Left cardiac atrium (tissue), 4 donors: Measurements from ENCODE around the gene OR9G4. TPM values are rescaled to one million over a fixed set of nuclear protein-coding genes. Genes with fewer than 3 reads are reported as not detected.

Experiments used
- ATAC-seq, 2 donors: fragments of 200-7000 bp; cut with Tn5 transposase; one replicate each; pipeline ENCODE4 v1.9.1; 2020; ENCODE audit warnings: mild to moderate bottlenecking in 2 of 2, moderate library complexity in 2 of 2
- DNase-seq: peaks from one replicate; pipeline ENCODE4 v3.0.0-alpha.2; 2020
- intact Hi-C, 2 donors: fragments of 100-400 bp; cut with DNase I; formaldehyde crosslinking; loops; one replicate each; pipeline versions ENCODE4 v1.14.1 to v1.15.1; 2022 to 2023
- long read RNA-seq: library from polyadenylated mRNA; unstranded; transcript quantifications from one replicate; pipeline ENCODE4 v2.0.0, GENCODE V29; 2021
- total RNA-seq, 2 donors: library from RNA; stranded (reverse); fragmentation: NEBNext Ultra II Directional; extraction: Animal tissue kit (Norgen Biotek cat#: 25700); gene quantifications; one replicate each; pipeline ENCODE4 v1.2.1, GENCODE V29; 2021
- donor health status: DM: no; HTN: yes; CAD: no.
- donor health status: DM: no; HTN: yes; CAD: no; lungs with severe emphysema.
- donor health status: DM: yes; HTN: yes; CAD: no.
- donor health status: Dilated cardiomyopathy.

The OR9G4 gene
- not detected for total RNA-seq
- long read RNA-seq: 0 reads

- DNase-seq (no peak), ATAC-seq (no peak)
- intact Hi-C loops: no loop called here
Measured at GRCh38 chr11:56748597-56748996, at the start of gene OR9G4. Gene OR9G4, minus strand, starts transcription at chr11:56748697. Its CDS starts 4,931 bp downstream, at chr11:56743766.

GRCh38 chr11:56783448-56784041 is 35.0 kb upstream of the OR9G4 start:
- intact Hi-C loops: loop anchor here in 1 of 2 donors (5.0 kb wide), 2 partner anchors 161 to 841 kb away; no protein-coding TSS in a partner anchor
- no peak for ATAC-seq
- no peak for DNase-seq

- intact Hi-C loops: loop anchor here in 1 of 2 donors (5.0 kb wide), 2 partner anchors 160 to 840 kb away; no protein-coding TSS in a partner anchor
- DNase-seq: no peak
- ATAC-seq: no peak
Measured at GRCh38 chr11:56782167-56782847, 33.8 kb upstream of the OR9G4 start.

GRCh38 chr11:56776809-56777208 is 28.3 kb upstream of the OR9G4 start:
- ATAC-seq (no peak), DNase-seq (no peak)
- intact Hi-C loops: no loop called here

- intact Hi-C loops: no loop called here
- ATAC-seq: no peak
- DNase-seq: no peak
Measured at GRCh38 chr11:56764976-56765375, 16.5 kb upstream of the OR9G4 start.

- no peak for DNase-seq
- ATAC-seq: no peak
- intact Hi-C loops: no loop called here
Measured at GRCh38 chr11:56751480-56751879, 3.0 kb upstream of the OR9G4 start.

GRCh38 chr11:56750190-56750589 is 1.7 kb upstream of the OR9G4 start:
- intact Hi-C loops: no loop called here
- DNase-seq (no peak), ATAC-seq (no peak)

- DNase-seq (no peak), ATAC-seq (no peak)
- intact Hi-C loops: no loop called here
Measured at GRCh38 chr11:56740886-56741285, 7.6 kb downstream of the OR9G4 start.

GRCh38 chr11:56740107-56740506 is 8.4 kb downstream of the OR9G4 start:
- ATAC-seq (no peak), DNase-seq (no peak)
- intact Hi-C loops: no loop called here

GRCh38 chr11:56720513-56720912 is 28.0 kb downstream of the OR9G4 start:
- no peak for ATAC-seq
- DNase-seq: no peak
- intact Hi-C loops: no loop called here

GRCh38 chr11:56716379-56716854 is 32.1 kb downstream of the OR9G4 start:
- ATAC-seq: no peak
- DNase-seq: no peak
- intact Hi-C loops: no loop called here

- intact Hi-C loops: no loop called here
- no peak for ATAC-seq
- DNase-seq: no peak
Measured at GRCh38 chr11:56714206-56714605, 34.3 kb downstream of the OR9G4 start.

- DNase-seq: no peak
- intact Hi-C loops: no loop called here
Measured at GRCh38 chr11:56706486-56706885, 42.0 kb downstream of the OR9G4 start.

GRCh38 chr11:56705784-56706396 is 42.6 kb downstream of the OR9G4 start:
- ATAC-seq: no peak
- intact Hi-C loops: no loop called here
- no peak for DNase-seq

More at GRCh38 chr11:56706486-56706885, 42.0 kb downstream of the OR9G4 start:
- ATAC-seq: no peak

- ATAC-seq (no peak), DNase-seq (no peak)
- intact Hi-C loops: no loop called here
Measured at GRCh38 chr11:56700914-56701485, 47.5 kb downstream of the OR9G4 start.

- DNase-seq (no peak), ATAC-seq (no peak)
- intact Hi-C loops: no loop called here
Measured at GRCh38 chr11:56700242-56700913, 48.1 kb downstream of the OR9G4 start.

GRCh38 chr11:56698795-56699194 is 49.7 kb downstream of the OR9G4 start, which contains the start of gene OR9G1:
Gene OR9G1, plus strand, starts transcription at chr11:56699095. Its CDS starts 1,293 bp downstream, at chr11:56700388.
- no peak for ATAC-seq
- DNase-seq: no peak
- intact Hi-C loops: no loop called here

GRCh38 chr11:56693428-56693827 is 55.1 kb downstream of the OR9G4 start:
- ATAC-seq: no peak
- intact Hi-C loops: no loop called here
- no peak for DNase-seq
